GM11168 (cell line): ENCODE measurements around the gene AEBP2.
"Not testable (repeated sequence)": the region's sequence is repeated elsewhere in the genome, so short reads cannot be mapped to it uniquely, and the experiment has no call there.

Experiments used
- in situ Hi-C: fragments of 300-500 bp; cut with MboI; formaldehyde crosslinking; loops from one replicate; pipeline ENCODE4 v1.12.0; 2022; ENCODE audit warnings: low sequenced_read_pairs; ENCODE audit not compliant: unreplicated experiment

Gene AEBP2

GRCh38 chr12:19419086-19419485 lies 20.2 kb upstream of the AEBP2 start:
- in situ Hi-C loops, result no loop called here

- in situ Hi-C loops, result no loop called here
Observed at GRCh38 chr12:19421503-19422282, 17.6 kb upstream of the AEBP2 start.

GRCh38 chr12:19423166-19423930 lies 15.9 kb upstream of the AEBP2 start:
- in situ Hi-C loops, result no loop called here

- in situ Hi-C loops, result no loop called here
Observed at GRCh38 chr12:19428246-19428645, 11.0 kb upstream of the AEBP2 start.

GRCh38 chr12:19429491-19429890 lies 9.8 kb upstream of the AEBP2 start:
- in situ Hi-C loops, result not testable (repeated sequence)

- in situ Hi-C loops, result no loop called here
Observed at GRCh38 chr12:19430988-19431387, 8.3 kb upstream of the AEBP2 start.

GRCh38 chr12:19431407-19432308 lies 7.6 kb upstream of the AEBP2 start:
- in situ Hi-C loops, result no loop called here

GRCh38 chr12:19432309-19433170 lies 6.8 kb upstream of the AEBP2 start:
- in situ Hi-C loops, result no loop called here

- in situ Hi-C loops, result no loop called here
Observed at GRCh38 chr12:19434538-19434937, 4.8 kb upstream of the AEBP2 start.

GRCh38 chr12:19435831-19436497 lies 3.3 kb upstream of the AEBP2 start:
- in situ Hi-C loops, result no loop called here

GRCh38 chr12:19436931-19437330 lies 2.4 kb upstream of the AEBP2 start:
- in situ Hi-C loops, result no loop called here

GRCh38 chr12:19437996-19438395 lies 1.3 kb upstream of the AEBP2 start:
- in situ Hi-C loops, result no loop called here

GRCh38 chr12:19440019-19440858 lies 947 bp downstream of the AEBP2 start:
- in situ Hi-C loops, result no loop called here

GRCh38 chr12:19440916-19441315 lies 1.6 kb downstream of the AEBP2 start:
- in situ Hi-C loops, result no loop called here

- in situ Hi-C loops, result no loop called here
Observed at GRCh38 chr12:19443585-19443984, 4.3 kb downstream of the AEBP2 start.

GRCh38 chr12:19444097-19444496 lies 4.8 kb downstream of the AEBP2 start:
- in situ Hi-C loops, result no loop called here

GRCh38 chr12:19447386-19447785 lies 8.1 kb downstream of the AEBP2 start:
- in situ Hi-C loops, result no loop called here

GRCh38 chr12:19449814-19450213 lies 10.5 kb downstream of the AEBP2 start:
- in situ Hi-C loops, result no loop called here
